ENCODE results near the gene PRKAG3.

PRKAG3 gene

GRCh38 chr2:218863021-218863520, 31.5 kb upstream of the PRKAG3 start:
- TF ChIP-seq REST (IDR thresholded peaks at IDR 0.05; ENCODE audit: insufficient read depth in 1 of 2, low read depth in 2 of 2, low read length in 2 of 2): no peak
- no peak for TF ChIP-seq POLR2AphosphoS5 (IDR thresholded peaks at IDR 0.05; ENCODE audit: low read depth, low read length)
- TF ChIP-seq TAF1 (IDR thresholded peaks at IDR 0.05; ENCODE audit: borderline replicate concordance, insufficient read depth, low read length): no peak
- TF ChIP-seq FOXP2 (optimal IDR thresholded peaks at IDR 0.05; ENCODE audit: borderline replicate concordance, extremely low read depth, extremely low read length, insufficient read depth): no peak
- no peak for TF ChIP-seq SIN3A (IDR thresholded peaks at IDR 0.05; ENCODE audit: borderline replicate concordance, insufficient read depth, low read length)

- TF ChIP-seq FOXP2 (optimal IDR thresholded peaks at IDR 0.05; ENCODE audit: borderline replicate concordance, extremely low read depth, extremely low read length, insufficient read depth): no peak
Observed at GRCh38 chr2:218861645-218862318, 30.2 kb upstream of the PRKAG3 start.

GRCh38 chr2:218860950-218861381, 29.4 kb upstream of the PRKAG3 start:
- TF ChIP-seq POLR2AphosphoS5 (IDR thresholded peaks at IDR 0.05; ENCODE audit: low read depth, low read length) (no peak), FOXP2 (optimal IDR thresholded peaks at IDR 0.05; ENCODE audit: borderline replicate concordance, extremely low read depth, extremely low read length, insufficient read depth) (no peak)

- no peak for TF ChIP-seq POLR2AphosphoS5 (IDR thresholded peaks at IDR 0.05; ENCODE audit: low read depth, low read length)
- no peak for TF ChIP-seq REST (IDR thresholded peaks at IDR 0.05; ENCODE audit: insufficient read depth in 1 of 2, low read depth in 2 of 2, low read length in 2 of 2)
- TF ChIP-seq SIN3A (IDR thresholded peaks at IDR 0.05; ENCODE audit: borderline replicate concordance, insufficient read depth, low read length): no peak
- TF ChIP-seq TAF1 (IDR thresholded peaks at IDR 0.05; ENCODE audit: borderline replicate concordance, insufficient read depth, low read length): no peak
- TF ChIP-seq FOXP2 (optimal IDR thresholded peaks at IDR 0.05; ENCODE audit: borderline replicate concordance, extremely low read depth, extremely low read length, insufficient read depth): no peak
Observed at GRCh38 chr2:218859988-218860831, 28.6 kb upstream of the PRKAG3 start.

GRCh38 chr2:218859556-218859987, 28.0 kb upstream of the PRKAG3 start, which contains the start of gene WNT6:
TSS of gene WNT6 (plus strand) at chr2:218859805. CDS start at chr2:218860038, 233 bp downstream.
- TF ChIP-seq SIN3A (IDR thresholded peaks at IDR 0.05; ENCODE audit: borderline replicate concordance, insufficient read depth, low read length): no peak
- TF ChIP-seq POLR2AphosphoS5 (IDR thresholded peaks at IDR 0.05; ENCODE audit: low read depth, low read length): no peak
- no peak for TF ChIP-seq TAF1 (IDR thresholded peaks at IDR 0.05; ENCODE audit: borderline replicate concordance, insufficient read depth, low read length)
- TF ChIP-seq FOXP2 (optimal IDR thresholded peaks at IDR 0.05; ENCODE audit: borderline replicate concordance, extremely low read depth, extremely low read length, insufficient read depth): no peak
- no peak for TF ChIP-seq REST (IDR thresholded peaks at IDR 0.05; ENCODE audit: insufficient read depth in 1 of 2, low read depth in 2 of 2, low read length in 2 of 2)
